ENCODE results near the gene C10orf67.

DNA sequence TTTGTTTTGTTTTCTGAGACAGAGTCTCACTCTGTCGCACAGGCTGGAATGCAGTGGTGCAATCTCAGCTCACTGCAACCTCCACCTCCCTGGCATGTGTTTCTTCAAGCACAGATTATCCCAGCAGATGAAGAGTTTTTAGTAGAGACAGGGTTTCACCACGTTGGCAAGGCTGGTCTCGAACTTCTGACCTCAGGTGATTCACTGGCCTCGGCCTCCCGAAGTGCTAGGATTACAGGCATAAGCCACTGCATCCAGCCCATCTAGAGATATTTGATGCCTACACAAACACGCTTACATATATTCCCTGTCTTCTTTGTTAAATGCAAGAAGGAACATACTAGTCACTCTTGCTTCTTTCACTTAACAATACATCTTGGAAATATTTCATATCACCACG is 158.4 kb downstream of the C10orf67 start:
- TF ChIP-seq, protein P1, sequence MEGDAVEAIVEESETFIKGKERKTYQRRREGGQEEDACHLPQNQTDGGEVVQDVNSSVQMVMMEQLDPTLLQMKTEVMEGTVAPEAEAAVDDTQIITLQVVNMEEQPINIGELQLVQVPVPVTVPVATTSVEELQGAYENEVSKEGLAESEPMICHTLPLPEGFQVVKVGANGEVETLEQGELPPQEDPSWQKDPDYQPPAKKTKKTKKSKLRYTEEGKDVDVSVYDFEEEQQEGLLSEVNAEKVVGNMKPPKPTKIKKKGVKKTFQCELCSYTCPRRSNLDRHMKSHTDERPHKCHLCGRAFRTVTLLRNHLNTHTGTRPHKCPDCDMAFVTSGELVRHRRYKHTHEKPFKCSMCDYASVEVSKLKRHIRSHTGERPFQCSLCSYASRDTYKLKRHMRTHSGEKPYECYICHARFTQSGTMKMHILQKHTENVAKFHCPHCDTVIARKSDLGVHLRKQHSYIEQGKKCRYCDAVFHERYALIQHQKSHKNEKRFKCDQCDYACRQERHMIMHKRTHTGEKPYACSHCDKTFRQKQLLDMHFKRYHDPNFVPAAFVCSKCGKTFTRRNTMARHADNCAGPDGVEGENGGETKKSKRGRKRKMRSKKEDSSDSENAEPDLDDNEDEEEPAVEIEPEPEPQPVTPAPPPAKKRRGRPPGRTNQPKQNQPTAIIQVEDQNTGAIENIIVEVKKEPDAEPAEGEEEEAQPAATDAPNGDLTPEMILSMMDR (conservative IDR thresholded peaks at IDR 0.05; ENCODE audit: low read depth, low read length) = no peak
- no peak for TF ChIP-seq EZH2 (IDR thresholded peaks at IDR 0.05; ENCODE audit: borderline replicate concordance, low read depth, low read length, poor library complexity, severe bottlenecking)

Data from A673 (cell line).